Left colon (tissue), 2 donors: ENCODE data around the gene UMAD1. TPM values are rescaled to one million over a fixed set of nuclear protein-coding genes. Genes with fewer than 3 reads are reported as not detected.
"Not testable (repeated sequence)": the region's sequence is repeated elsewhere in the genome, so short reads cannot be mapped to it uniquely, and the experiment has no call there.

ENCODE experiments used
- ATAC-seq: fragments of 200-7000 bp; cut with Tn5 transposase; one replicate; pipeline ENCODE4 v1.9.1; 2020; ENCODE audit warnings: mild to moderate bottlenecking, moderate library complexity
- DNase-seq, 2 donors: peaks; one replicate each; pipeline ENCODE4 v3.0.0-alpha.2; 2020
- intact Hi-C, 2 donors: fragments of 100-400 bp; cut with DNase I in 1 of 2; cut with micrococcal nuclease in 1 of 2; formaldehyde crosslinking; loops; one replicate each; pipeline versions ENCODE4 v1.11.2 to v1.14.0; 2022; cut with DNase I, micrococcal nuclease
- total RNA-seq, 2 donors: library from RNA; stranded (reverse); fragmentation: NEBNext Ultra II Directional; extraction: Animal tissue kit (Norgen Biotek cat#: 25700); gene quantifications; one replicate each; pipeline ENCODE4 v1.2.1, GENCODE V29; 2021
- donor health status: DM: no; HTN: no; CAD: no.
- donor health status: DM: yes; HTN: yes; CAD: no.

The UMAD1 gene
- total RNA-seq, 2 donors from 2014 or later, result 16.1 to 24.7 TPM

- intact Hi-C loops, result no loop called here
- no peak for DNase-seq
- no peak for ATAC-seq
Measured at GRCh38 chr7:7647495-7648036, 7.0 kb downstream of the UMAD1 start.

GRCh38 chr7:7650682-7651206, 10.2 kb downstream of the UMAD1 start:
- ATAC-seq, result peak; percentile 77
- intact Hi-C loops, result no loop called here
- no peak for DNase-seq

DNA sequence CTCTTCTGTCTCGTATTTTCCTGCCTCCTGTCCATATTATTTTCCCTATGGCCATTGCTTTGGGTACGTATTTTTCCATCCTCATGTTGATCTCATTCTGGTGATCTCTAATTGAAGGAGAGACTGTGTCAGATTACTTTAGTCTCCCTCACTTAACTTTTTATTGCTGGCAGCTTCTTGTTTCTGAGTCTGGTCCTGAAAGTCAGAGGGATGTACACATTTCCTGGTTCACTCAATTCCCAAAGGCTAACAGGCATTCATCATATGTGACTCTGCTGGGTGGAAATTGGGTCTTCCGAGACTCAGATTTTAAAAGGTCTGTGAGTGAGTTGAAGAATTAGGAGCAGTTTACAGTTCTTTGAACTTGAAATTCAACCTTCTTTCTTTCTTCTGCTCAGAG, 10.9 kb downstream of the UMAD1 start:
- intact Hi-C loops, result no loop called here
- peak; percentile 57 for ATAC-seq
- DNase-seq, result no peak

DNA sequence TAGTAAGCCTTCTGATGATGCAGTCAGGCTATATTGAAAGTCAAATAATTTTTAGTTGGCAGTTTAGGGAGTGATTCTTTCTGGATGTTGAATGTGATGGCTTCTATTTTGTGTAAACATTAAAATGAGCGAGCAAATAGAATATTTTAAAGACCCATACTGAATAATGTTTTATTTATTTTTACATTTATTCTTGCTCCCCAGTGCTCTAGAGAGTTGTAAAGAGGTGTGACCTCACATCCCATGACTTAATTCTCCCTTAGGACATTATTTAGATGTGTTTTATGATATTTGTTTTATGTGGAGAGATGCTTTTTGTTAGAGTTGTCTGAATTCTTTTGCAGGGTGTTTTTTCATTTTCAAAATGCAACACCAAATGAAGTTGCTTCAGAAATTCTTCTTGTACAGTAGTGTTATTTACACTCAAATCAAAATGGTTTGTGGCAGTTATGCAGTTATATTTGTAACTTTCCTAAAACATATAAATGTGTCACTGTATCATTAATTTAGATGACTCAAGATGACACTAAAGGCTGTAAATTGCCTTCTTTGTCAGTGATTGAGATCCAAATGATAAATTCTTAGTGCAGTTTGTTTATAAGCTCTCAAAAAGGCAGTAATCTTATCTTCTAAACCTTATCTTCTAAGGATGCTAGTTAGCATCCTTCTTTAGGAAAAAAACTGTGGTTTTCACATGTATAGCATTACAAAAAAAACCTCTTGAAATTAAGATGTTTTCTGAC, 12.4 kb downstream of the UMAD1 start:
- ATAC-seq, result no peak
- intact Hi-C loops, result no loop called here

GRCh38 chr7:7653593-7654187, 13.1 kb downstream of the UMAD1 start:
- ATAC-seq, result no peak
- DNase-seq, result no peak
- intact Hi-C loops, result no loop called here

More for the DNA sequence above, 12.4 kb downstream of the UMAD1 start:
- no peak for DNase-seq

GRCh38 chr7:7654964-7655715, 14.6 kb downstream of the UMAD1 start:
- ATAC-seq (no peak), DNase-seq (no peak)
- intact Hi-C loops, result no loop called here

DNA sequence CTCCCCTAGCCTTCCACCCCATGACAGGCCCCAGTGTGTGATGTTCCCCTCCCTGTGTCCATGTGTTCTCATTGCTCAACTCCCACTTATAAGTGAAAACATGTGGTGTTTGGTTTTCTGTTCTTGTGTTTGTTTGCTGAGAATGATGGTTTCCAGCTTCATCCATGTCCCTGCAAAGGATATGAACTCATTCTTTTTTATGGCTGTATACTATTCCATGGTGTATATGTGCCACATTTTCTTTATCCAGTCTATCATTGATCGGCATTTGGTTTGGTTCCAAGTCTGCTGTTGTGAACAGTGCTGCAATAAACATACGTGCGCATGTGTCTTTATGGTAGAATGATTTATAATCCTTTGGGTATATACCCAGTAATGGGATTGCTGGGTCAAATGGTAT, 15.9 kb downstream of the UMAD1 start:
- ATAC-seq, DNase-seq, intact Hi-C loops: not testable (repeated sequence)

DNA sequence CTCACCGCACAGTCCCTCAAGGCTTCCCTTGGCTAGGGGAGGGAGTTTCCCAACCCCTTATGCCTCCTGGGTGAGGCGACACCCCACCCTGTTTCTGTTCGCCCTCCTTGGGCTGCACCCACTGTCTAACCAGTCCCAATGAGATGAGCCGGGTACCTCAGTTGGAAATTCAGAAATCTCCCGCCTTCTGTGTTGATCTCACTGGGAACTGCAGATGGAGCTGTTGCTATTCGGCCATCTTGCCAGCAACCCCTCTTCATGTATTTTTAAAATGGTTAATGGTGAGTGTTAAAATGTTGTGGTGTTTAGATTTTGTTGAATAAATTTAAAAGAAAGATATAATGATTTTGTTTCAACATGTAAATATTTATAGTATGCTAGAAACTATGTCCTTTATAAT, 22.0 kb downstream of the UMAD1 start:
- intact Hi-C loops, result loop anchor here in 1 of 2 donors (10.0 kb wide), 1 partner anchor 552 kb away; no protein-coding TSS in a partner anchor
- ATAC-seq (no peak), DNase-seq (no peak)

- intact Hi-C loops, result loop anchor here in 1 of 2 donors (10.0 kb wide), 1 partner anchor 551 kb away; no protein-coding TSS in a partner anchor
- no peak for DNase-seq
- ATAC-seq, result no peak
Measured at GRCh38 chr7:7664291-7664690, 23.7 kb downstream of the UMAD1 start.

DNA sequence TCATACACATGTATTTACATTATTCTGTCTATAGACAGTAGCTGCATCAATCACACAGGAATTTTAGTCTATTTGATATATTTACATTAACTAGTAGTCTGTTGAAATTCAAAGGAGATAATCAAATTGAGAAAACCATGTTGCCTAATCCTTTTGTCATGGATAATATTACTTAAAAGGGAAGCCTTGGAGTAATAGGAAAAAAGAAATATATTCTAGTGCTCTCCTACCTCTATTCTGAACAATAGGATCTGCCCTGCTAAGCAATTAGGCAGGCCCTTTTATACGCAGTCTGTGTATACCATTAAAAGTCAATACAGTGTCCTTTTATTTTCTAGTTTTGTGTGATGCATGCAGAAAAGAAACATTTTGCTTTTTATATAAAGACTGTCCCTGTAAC, 24.5 kb downstream of the UMAD1 start:
- DNase-seq (no peak), ATAC-seq (no peak)
- intact Hi-C loops, result loop anchor here in 1 of 2 donors (10.0 kb wide), 1 partner anchor 550 kb away; no protein-coding TSS in a partner anchor

- no peak for ATAC-seq
- intact Hi-C loops, result loop anchor here in 1 of 2 donors (10.0 kb wide), 1 partner anchor 548 kb away; no protein-coding TSS in a partner anchor
- no peak for DNase-seq
Measured at GRCh38 chr7:7667187-7667586, 26.6 kb downstream of the UMAD1 start.

GRCh38 chr7:7668706-7669105, 28.2 kb downstream of the UMAD1 start:
- intact Hi-C loops, result loop anchor here in 1 of 2 donors (10.0 kb wide), 1 partner anchor 546 kb away; no protein-coding TSS in a partner anchor
- DNase-seq (no peak), ATAC-seq (no peak)

DNA sequence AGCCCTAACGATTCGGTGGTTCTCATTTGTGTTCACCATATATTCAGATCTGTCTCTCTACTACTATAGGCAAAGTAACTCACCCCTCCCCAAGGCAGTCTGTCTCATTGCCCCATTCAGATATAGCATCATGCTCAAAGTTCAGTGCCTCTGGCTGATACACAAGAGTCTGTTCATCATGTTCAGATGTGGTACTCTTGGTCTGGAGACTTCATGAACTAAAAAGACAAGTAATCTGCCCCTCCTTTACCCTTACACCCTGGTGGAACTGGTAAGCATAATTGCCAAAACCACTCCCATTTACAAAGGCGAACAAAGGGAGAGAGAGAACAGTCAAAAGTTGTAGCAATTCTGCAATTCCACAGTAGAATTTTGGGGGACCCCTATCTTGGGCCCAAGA, 29.9 kb downstream of the UMAD1 start:
- DNase-seq, result no peak
- no peak for ATAC-seq
- intact Hi-C loops, result no loop called here

DNA sequence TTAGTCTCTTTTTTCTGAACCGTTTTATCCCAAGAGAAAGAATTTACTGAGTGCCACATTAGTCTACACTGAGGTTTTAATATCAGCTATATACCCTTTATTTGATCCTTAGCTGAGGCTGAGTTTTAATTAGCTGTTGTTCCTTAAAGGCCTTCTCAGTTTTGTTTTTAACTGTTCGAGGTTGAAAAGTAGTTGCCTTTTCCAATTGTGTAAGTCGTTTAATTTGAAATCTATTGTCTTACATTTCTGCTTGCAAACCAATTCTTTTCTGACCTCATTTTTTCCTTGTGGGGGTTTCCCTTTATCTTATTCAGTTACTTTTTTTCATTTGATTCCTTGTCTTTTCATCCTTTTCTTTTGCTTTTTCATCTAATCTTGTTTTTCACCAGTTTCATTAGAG, 30.8 kb downstream of the UMAD1 start:
- no peak for DNase-seq
- intact Hi-C loops, result no loop called here
- no peak for ATAC-seq

DNA sequence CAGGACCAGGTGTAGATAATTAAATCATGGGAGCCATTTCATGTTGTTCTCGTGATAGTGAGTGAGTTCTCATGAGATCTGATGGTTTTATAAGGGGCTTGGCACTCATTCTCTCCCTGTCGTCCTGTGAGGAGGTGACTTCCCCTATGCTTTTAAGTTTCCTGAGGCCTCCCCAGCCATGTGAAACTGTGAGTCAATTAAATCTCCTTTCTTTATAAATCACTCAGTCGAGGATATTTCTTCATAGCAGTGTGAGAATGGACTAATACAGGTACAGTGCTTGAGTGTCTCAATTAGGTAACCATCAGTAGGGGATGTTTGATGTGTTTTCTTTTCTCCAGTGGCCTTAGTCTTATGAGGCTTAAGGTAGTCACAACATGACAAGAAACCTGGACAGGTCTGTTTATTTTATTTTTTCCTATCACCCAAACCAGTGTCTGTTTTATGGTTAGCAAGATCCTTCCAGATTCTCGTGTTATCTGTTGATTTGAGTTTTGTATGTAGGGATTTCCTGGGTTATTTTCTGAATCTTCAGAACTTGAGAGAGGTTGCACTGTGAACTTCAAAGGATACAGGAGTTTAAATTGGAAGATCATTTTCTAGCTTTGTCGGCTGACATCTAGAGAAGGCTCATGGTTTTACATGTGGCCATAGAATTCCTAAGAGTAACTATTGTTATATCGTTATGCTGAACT, 32.1 kb downstream of the UMAD1 start:
- intact Hi-C loops, result no loop called here
- ATAC-seq, result no peak

GRCh38 chr7:7673240-7673550, 32.6 kb downstream of the UMAD1 start:
- no peak for DNase-seq
- no peak for ATAC-seq
- intact Hi-C loops, result no loop called here

More for the DNA sequence above, 32.1 kb downstream of the UMAD1 start:
- DNase-seq, result no peak

DNA sequence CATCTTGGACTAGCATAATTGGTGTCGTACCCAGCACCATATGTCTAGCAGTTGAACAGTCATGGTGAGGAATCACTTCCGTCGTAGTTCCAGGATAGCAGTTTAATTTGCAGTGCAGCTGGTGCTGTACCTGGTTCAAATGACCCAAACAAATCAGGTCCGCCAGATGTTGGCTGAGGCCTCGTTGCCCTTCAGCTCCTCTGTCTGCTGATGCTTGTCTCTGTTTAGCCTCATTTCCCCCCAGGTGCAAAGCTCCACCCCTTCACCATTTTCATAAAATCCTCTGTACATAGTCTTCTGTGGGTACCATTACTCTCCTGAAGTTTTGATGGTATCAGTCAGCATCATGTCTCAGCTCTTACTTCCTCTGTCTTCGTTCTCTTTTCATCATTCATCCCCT, 35.1 kb downstream of the UMAD1 start:
- no peak for DNase-seq
- ATAC-seq, result no peak
- intact Hi-C loops, result no loop called here

- intact Hi-C loops, result loop anchor here in 1 of 2 donors (5.0 to 10.0 kb wide), 2 partner anchors 78 to 295 kb away; no protein-coding TSS in a partner anchor
- ATAC-seq, DNase-seq: not testable (repeated sequence)
Measured at GRCh38 chr7:7679640-7680039, 39.1 kb downstream of the UMAD1 start.
